DOHH2 (cell line): ENCODE data around the gene MRPL41.

Experiments used
- EZH2phosphoT487 ChIP-seq: fragments of 200-600 bp; sonication (generic); IDR thresholded peaks from 2 replicates; pipeline ENCODE4 v1.6.1; 2017; ENCODE audit warnings: borderline replicate concordance, mild to moderate bottlenecking, antibody characterized with exemption, low read length, moderate library complexity, mixed read lengths
- TF ChIP-seq, protein P1 (sequence below): fragments of 200-600 bp; sonication (generic); IDR thresholded peaks from one replicate; pipeline ENCODE4 v1.5.1; 2014; ENCODE audit warnings: antibody characterized with exemption, mild to moderate bottlenecking, low read depth, low read length; ENCODE audit not compliant: poor library complexity, severe bottlenecking

- TF ChIP-seq, protein P1, sequence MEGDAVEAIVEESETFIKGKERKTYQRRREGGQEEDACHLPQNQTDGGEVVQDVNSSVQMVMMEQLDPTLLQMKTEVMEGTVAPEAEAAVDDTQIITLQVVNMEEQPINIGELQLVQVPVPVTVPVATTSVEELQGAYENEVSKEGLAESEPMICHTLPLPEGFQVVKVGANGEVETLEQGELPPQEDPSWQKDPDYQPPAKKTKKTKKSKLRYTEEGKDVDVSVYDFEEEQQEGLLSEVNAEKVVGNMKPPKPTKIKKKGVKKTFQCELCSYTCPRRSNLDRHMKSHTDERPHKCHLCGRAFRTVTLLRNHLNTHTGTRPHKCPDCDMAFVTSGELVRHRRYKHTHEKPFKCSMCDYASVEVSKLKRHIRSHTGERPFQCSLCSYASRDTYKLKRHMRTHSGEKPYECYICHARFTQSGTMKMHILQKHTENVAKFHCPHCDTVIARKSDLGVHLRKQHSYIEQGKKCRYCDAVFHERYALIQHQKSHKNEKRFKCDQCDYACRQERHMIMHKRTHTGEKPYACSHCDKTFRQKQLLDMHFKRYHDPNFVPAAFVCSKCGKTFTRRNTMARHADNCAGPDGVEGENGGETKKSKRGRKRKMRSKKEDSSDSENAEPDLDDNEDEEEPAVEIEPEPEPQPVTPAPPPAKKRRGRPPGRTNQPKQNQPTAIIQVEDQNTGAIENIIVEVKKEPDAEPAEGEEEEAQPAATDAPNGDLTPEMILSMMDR, result no peak
- TF ChIP-seq EZH2phosphoT487, result no peak
These were observed 9.2 kb upstream of the MRPL41 start for GRCh38 chr9:137542486-137542885.
